HepG2 (cell line): ENCODE measurements around the gene LIF. TPM values are rescaled to one million over a fixed set of nuclear protein-coding genes. Genes with fewer than 3 reads are reported as not detected.

Experiments
- ZNF335 ChIP-seq: sonication (generic); formaldehyde crosslinking; IDR thresholded peaks from 2 replicates; pipeline ENCODE4 v1.4.0; 2020; ENCODE audit warnings: missing genetic modification reagents
- ZNF619 ChIP-seq: sonication (generic); formaldehyde crosslinking; IDR thresholded peaks from 2 replicates; pipeline ENCODE4 v1.4.0; 2020; ENCODE audit warnings: mild to moderate bottlenecking, missing genetic modification reagents
- ZUFSP ChIP-seq: sonication (generic); formaldehyde crosslinking; IDR thresholded peaks from 2 replicates; pipeline ENCODE4 v1.9.0; 2021; ENCODE audit warnings: missing genetic modification reagents, mild to moderate bottlenecking, borderline replicate concordance
- polyA plus RNA-seq, 8 experiments: library from polyadenylated mRNA; depleted of rRNA in 3 of 8; stranded (reverse) in 7 of 8; unstranded in 1 of 8; fragments of >200 nt; fragmentation: Illumina TruSeq in 4 of 8; extraction: Trizol in 4 of 8; gene quantifications; 2 replicates each; pipeline versions ENCODE4 v1.2.1 to v1.2.3, GENCODE V29; 2011 to 2016; ENCODE audit warnings: low read depth in 4 of 8, missing spikeins in 1 of 8, mixed read lengths in 1 of 8; ENCODE audit not compliant: insufficient read depth in 1 of 8
- total RNA-seq, 5 experiments: library from RNA; depleted of rRNA; stranded (reverse); fragments of >200 nt; fragmentation: Illumina TruSeq; extraction: Trizol; gene quantifications; 2 replicates each; pipeline ENCODE4 v1.2.3, GENCODE V29; 2016; ENCODE audit warnings: low read depth in 1 of 5
- TF ChIP-seq, protein P1 (sequence below): sonication (generic); formaldehyde crosslinking; IDR thresholded peaks from 2 replicates; pipeline ENCODE4 v1.4.0; 2020; ENCODE audit warnings: missing genetic modification reagents
- TF ChIP-seq, protein P2 (sequence below): sonication (generic); formaldehyde crosslinking; IDR thresholded peaks from 2 replicates; pipeline ENCODE4 v1.5.1; 2020; ENCODE audit warnings: missing genetic modification reagents, mild to moderate bottlenecking, borderline replicate concordance
- TF ChIP-seq, protein P3 (sequence below): sonication (generic); formaldehyde crosslinking; IDR thresholded peaks from 2 replicates; pipeline ENCODE4 v1.4.0; 2020; ENCODE audit warnings: mild to moderate bottlenecking, missing genetic modification reagents
- TF ChIP-seq, protein P4 (sequence below): IDR thresholded peaks from 2 replicates; pipeline ENCODE4 v1.6.1; 2016; ENCODE audit warnings: mild to moderate bottlenecking
- TF ChIP-seq, protein P5 (sequence below): sonication (generic); formaldehyde crosslinking; IDR thresholded peaks from 2 replicates; pipeline ENCODE4 v1.8.0; 2022; ENCODE audit warnings: missing genetic modification reagents, mild to moderate bottlenecking, moderate library complexity, borderline replicate concordance
- TF ChIP-seq, protein P6 (sequence below): sonication (generic); formaldehyde crosslinking; IDR thresholded peaks from 2 replicates; pipeline ENCODE4 v1.5.1; 2020; ENCODE audit warnings: mild to moderate bottlenecking, moderate library complexity, missing genetic modification reagents

LIF gene
- total and polyA plus RNA-seq, 2 of the 13 experiments (the other 11 are each of a cell fraction or from before 2014, with no cell fraction given) = 3.6 to 8.5 TPM

DNA sequence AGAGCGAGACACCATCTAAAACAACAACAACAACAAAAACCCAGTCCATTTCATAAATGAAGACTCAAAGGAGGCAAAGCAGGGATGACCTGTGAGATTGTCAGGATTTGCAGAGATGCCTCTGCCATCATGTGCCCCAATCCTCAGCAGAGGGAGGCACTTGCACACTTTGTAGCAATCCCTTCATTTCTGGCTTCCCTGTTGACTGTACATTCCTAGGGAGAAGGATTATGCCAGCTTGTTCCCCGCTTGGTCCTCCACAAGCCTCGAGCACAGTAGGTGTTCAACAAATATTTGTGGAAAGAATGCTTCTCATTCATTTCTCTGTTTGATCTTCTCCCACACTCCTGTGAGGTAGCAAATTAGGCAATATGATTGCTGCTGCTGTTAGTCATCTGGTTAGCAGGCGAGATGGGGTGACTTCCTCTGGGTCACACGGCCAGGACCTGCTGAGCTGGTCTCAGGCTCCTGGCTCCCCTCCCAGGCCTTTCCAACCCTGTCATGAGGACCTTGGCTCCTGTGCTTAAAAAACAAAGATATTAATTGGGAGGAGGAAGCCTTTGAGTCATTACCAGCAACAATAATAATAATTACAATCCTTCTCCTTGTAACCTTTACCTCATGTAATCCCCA is 34.1 kb downstream of the LIF start (continued):
- TF ChIP-seq, protein P1, sequence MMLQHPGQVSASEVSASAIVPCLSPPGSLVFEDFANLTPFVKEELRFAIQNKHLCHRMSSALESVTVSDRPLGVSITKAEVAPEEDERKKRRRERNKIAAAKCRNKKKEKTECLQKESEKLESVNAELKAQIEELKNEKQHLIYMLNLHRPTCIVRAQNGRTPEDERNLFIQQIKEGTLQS (CRISPR knock-in tag) = peak; percentile 85
- TF ChIP-seq, protein P2, sequence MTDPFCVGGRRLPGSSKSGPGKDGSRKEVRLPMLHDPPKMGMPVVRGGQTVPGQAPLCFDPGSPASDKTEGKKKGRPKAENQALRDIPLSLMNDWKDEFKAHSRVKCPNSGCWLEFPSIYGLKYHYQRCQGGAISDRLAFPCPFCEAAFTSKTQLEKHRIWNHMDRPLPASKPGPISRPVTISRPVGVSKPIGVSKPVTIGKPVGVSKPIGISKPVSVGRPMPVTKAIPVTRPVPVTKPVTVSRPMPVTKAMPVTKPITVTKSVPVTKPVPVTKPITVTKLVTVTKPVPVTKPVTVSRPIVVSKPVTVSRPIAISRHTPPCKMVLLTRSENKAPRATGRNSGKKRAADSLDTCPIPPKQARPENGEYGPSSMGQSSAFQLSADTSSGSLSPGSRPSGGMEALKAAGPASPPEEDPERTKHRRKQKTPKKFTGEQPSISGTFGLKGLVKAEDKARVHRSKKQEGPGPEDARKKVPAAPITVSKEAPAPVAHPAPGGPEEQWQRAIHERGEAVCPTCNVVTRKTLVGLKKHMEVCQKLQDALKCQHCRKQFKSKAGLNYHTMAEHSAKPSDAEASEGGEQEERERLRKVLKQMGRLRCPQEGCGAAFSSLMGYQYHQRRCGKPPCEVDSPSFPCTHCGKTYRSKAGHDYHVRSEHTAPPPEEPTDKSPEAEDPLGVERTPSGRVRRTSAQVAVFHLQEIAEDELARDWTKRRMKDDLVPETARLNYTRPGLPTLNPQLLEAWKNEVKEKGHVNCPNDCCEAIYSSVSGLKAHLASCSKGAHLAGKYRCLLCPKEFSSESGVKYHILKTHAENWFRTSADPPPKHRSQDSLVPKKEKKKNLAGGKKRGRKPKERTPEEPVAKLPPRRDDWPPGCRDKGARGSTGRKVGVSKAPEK (CRISPR knock-in tag) = no peak
- TF ChIP-seq, protein P3, sequence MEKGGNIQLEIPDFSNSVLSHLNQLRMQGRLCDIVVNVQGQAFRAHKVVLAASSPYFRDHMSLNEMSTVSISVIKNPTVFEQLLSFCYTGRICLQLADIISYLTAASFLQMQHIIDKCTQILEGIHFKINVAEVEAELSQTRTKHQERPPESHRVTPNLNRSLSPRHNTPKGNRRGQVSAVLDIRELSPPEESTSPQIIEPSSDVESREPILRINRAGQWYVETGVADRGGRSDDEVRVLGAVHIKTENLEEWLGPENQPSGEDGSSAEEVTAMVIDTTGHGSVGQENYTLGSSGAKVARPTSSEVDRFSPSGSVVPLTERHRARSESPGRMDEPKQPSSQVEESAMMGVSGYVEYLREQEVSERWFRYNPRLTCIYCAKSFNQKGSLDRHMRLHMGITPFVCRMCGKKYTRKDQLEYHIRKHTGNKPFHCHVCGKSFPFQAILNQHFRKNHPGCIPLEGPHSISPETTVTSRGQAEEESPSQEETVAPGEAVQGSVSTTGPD (CRISPR knock-in tag) = no peak
- TF ChIP-seq, protein P4, sequence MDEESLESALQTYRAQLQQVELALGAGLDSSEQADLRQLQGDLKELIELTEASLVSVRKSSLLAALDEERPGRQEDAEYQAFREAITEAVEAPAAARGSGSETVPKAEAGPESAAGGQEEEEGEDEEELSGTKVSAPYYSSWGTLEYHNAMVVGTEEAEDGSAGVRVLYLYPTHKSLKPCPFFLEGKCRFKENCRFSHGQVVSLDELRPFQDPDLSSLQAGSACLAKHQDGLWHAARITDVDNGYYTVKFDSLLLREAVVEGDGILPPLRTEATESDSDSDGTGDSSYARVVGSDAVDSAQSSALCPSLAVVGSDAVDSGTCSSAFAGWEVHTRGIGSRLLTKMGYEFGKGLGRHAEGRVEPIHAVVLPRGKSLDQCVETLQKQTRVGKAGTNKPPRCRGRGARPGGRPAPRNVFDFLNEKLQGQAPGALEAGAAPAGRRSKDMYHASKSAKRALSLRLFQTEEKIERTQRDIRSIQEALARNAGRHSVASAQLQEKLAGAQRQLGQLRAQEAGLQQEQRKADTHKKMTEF (CRISPR knock-in tag) = peak; percentile 82
- TF ChIP-seq ZNF335 = 0 out of 2 replicates have a peak, but pooled peaks have one; percentile 60
- no peak for TF ChIP-seq ZNF619
- TF ChIP-seq, protein P5, sequence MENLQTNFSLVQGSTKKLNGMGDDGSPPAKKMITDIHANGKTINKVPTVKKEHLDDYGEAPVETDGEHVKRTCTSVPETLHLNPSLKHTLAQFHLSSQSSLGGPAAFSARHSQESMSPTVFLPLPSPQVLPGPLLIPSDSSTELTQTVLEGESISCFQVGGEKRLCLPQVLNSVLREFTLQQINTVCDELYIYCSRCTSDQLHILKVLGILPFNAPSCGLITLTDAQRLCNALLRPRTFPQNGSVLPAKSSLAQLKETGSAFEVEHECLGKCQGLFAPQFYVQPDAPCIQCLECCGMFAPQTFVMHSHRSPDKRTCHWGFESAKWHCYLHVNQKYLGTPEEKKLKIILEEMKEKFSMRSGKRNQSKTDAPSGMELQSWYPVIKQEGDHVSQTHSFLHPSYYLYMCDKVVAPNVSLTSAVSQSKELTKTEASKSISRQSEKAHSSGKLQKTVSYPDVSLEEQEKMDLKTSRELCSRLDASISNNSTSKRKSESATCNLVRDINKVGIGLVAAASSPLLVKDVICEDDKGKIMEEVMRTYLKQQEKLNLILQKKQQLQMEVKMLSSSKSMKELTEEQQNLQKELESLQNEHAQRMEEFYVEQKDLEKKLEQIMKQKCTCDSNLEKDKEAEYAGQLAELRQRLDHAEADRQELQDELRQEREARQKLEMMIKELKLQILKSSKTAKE (CRISPR knock-in tag) = peak; percentile 44; the same call in 1 of the 2 replicates
- no peak for TF ChIP-seq ZUFSP
- TF ChIP-seq, protein P6, sequence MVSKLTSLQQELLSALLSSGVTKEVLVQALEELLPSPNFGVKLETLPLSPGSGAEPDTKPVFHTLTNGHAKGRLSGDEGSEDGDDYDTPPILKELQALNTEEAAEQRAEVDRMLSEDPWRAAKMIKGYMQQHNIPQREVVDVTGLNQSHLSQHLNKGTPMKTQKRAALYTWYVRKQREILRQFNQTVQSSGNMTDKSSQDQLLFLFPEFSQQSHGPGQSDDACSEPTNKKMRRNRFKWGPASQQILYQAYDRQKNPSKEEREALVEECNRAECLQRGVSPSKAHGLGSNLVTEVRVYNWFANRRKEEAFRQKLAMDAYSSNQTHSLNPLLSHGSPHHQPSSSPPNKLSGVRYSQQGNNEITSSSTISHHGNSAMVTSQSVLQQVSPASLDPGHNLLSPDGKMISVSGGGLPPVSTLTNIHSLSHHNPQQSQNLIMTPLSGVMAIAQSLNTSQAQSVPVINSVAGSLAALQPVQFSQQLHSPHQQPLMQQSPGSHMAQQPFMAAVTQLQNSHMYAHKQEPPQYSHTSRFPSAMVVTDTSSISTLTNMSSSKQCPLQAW (CRISPR knock-in tag) = 0 out of 2 replicates have a peak, but pooled peaks have one; percentile 41
